GM21576 (cell line): Measurements from ENCODE around the gene MEPE.
"Not testable (repeated sequence)": the region's sequence is repeated elsewhere in the genome, so short reads cannot be mapped to it uniquely, and the experiment has no call there.

Experiments used
- ATAC-seq: cut with Tn5 transposase; IDR thresholded peaks from one replicate; pipeline ENCODE4 v1.9.1; 2021; ENCODE audit warnings: mild to moderate bottlenecking, moderate library complexity; ENCODE audit not compliant: unreplicated experiment

Gene MEPE

GRCh38 chr4:87881115-87881514 lies 48.3 kb downstream of the MEPE start:
- no peak for ATAC-seq

- ATAC-seq, result no peak
Observed at GRCh38 chr4:87882321-87882720, 49.6 kb downstream of the MEPE start.

DNA sequence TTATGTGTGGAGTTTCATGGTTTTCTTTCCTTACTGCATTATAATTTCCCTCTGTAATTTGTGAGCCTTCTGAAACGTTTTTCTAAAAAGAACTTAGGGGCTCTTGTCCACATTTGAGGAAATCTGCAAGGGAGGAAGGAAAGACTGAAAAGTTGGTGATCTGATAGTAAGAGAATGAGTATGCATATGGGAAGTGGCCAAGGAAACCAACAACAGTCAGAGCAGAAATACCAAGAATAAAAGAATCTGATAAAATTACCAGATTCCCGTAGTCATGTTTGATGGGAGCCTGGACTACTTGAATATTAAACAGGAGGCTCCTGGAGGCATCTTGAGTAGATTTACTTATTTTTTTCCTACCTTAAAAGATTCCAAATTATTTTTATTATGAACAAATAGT lies 50.1 kb downstream of the MEPE start:
- no peak for ATAC-seq

- no peak for ATAC-seq
Observed at GRCh38 chr4:87884976-87885549, 52.3 kb downstream of the MEPE start.

DNA sequence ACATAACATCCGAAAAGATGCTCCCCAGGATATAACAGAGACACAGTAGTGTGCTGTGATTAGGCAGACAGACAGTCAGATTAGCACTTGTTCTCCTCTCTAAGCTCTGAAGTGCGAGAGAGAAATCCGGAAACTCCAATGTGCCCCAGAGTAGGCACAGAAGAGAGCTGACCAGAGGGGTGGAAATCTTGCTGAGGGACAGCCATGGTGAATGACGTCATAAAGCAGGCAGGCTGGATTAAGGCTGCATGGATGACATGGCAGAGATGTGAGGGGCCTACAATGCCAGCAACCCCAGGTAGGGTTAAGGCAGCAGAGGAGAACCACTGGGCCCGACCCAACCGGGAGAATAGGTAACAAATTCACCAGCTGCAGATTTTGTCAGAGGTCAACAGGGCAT lies 53.3 kb downstream of the MEPE start:
- ATAC-seq, result no peak

- not testable (repeated sequence) for ATAC-seq
Observed at GRCh38 chr4:87890753-87891152, 58.0 kb downstream of the MEPE start.

GRCh38 chr4:87895964-87896621 lies 63.3 kb downstream of the MEPE start:
- ATAC-seq, result no peak
